SK-N-SH treated with all-trans-retinoic acid at 6 μM for 48 hours (cell line): ENCODE data around the gene FBXL17.

Source experiments
- ISL1 ChIP-seq: fragments of 250-450 bp; sonication (Bioruptor Pico); IDR thresholded peaks from 2 replicates; pipeline ENCODE4 v2.1.2; 2022; ENCODE audit warnings: mild to moderate bottlenecking, moderate library complexity
- OSR1 ChIP-seq: fragments of 250-450 bp; sonication (Bioruptor Pico); IDR thresholded peaks from 2 replicates; pipeline ENCODE4 v1.8.0; 2022; ENCODE audit warnings: moderate library complexity, mild to moderate bottlenecking, inconsistent platforms
- POU6F1 ChIP-seq: fragments of 250-450 bp; sonication (Bioruptor Pico); IDR thresholded peaks from 2 replicates; pipeline ENCODE4 v1.8.0; 2021; ENCODE audit warnings: low read depth, mild to moderate bottlenecking, moderate library complexity, borderline replicate concordance
- RARB ChIP-seq: fragments of 250-450 bp; sonication (Bioruptor Pico); IDR thresholded peaks from 2 replicates; pipeline ENCODE4 v1.8.0; 2021; ENCODE audit warnings: mild to moderate bottlenecking, moderate library complexity
- TCF4 ChIP-seq: fragments of 250-450 bp; sonication (Bioruptor Pico); IDR thresholded peaks from 2 replicates; pipeline ENCODE4 v1.8.0; 2021; ENCODE audit warnings: mild to moderate bottlenecking, moderate library complexity, borderline replicate concordance
- TSHZ2 ChIP-seq: fragments of 250-450 bp; sonication (Bioruptor Pico); IDR thresholded peaks from 2 replicates; pipeline ENCODE4 v1.5.0; 2020; ENCODE audit warnings: mild to moderate bottlenecking, moderate library complexity
- ZFP3 ChIP-seq: fragments of 250-450 bp; sonication (Bioruptor Pico); IDR thresholded peaks from 2 replicates; pipeline ENCODE4 v1.5.0; 2020; ENCODE audit warnings: mild to moderate bottlenecking, moderate library complexity
- ZFP30 ChIP-seq: fragments of 450-650 bp; formaldehyde crosslinking; IDR thresholded peaks from 2 replicates; pipeline ENCODE4 v1.5.0; 2022; ENCODE audit warnings: mild to moderate bottlenecking, moderate library complexity
- ZNF8 ChIP-seq: fragments of 450-650 bp; formaldehyde crosslinking; IDR thresholded peaks from 2 replicates; pipeline ENCODE4 v1.5.0; 2020; ENCODE audit warnings: mild to moderate bottlenecking, moderate library complexity

- TF ChIP-seq POU6F1 (CRISPR knock-in tag) (no peak), OSR1 (no peak), ISL1 (CRISPR knock-in tag) (no peak), TCF4 (CRISPR knock-in tag) (no peak), RARB (no peak), ZNF8 (no peak), ZFP3 (no peak), ZFP30 (CRISPR knock-in tag) (no peak), TSHZ2 (no peak)
These were observed 5.9 kb upstream of the FBXL17 start for GRCh38 chr5:108387758-108388157.
